K562 (cell line): Measurements from ENCODE around the gene GABPB2. TPM values are rescaled to one million over a fixed set of nuclear protein-coding genes. Genes with fewer than 3 reads are reported as not detected.
A peak's percentile ranks its signal among the peaks of the same experiment; 100 is the strongest.

Source experiments
- CBFB ChIP-seq: sonication (generic); formaldehyde crosslinking; IDR thresholded peaks from 2 replicates; pipeline ENCODE4 v1.4.0; 2020; ENCODE audit warnings: mild to moderate bottlenecking, missing genetic modification reagents
- JUND ChIP-seq, 2 experiments: IDR thresholded peaks; 2 replicates in 1 of 2; 3 replicates in 1 of 2; pipeline ENCODE4 v1.6.1; 2011; ENCODE audit warnings: borderline replicate concordance in 2 of 2, low read depth in 2 of 2, low read length in 2 of 2, improper control_type of control experiment in 1 of 2, missing biosample characterization in 1 of 2, missing genetic modification characterization in 1 of 2, missing genetic modification reagents in 1 of 2
- MGA ChIP-seq: fragments of 450-650 bp; IDR thresholded peaks from 2 replicates; pipeline ENCODE4 v1.6.1; 2016; ENCODE audit warnings: mild to moderate bottlenecking, moderate library complexity
- POLR2AphosphoS5 ChIP-seq: IDR thresholded peaks from 2 replicates; pipeline ENCODE4 v1.6.1; 2011; ENCODE audit warnings: mild to moderate bottlenecking, low read depth, low read length, moderate library complexity; ENCODE audit not compliant: control insufficient read depth, insufficient read depth
- ZBTB2 ChIP-seq: fragments of 450-650 bp; IDR thresholded peaks from 2 replicates; pipeline ENCODE4 v1.6.1; 2016; ENCODE audit warnings: antibody characterized with exemption
- ZNF165 ChIP-seq: fragments of 250-450 bp; sonication (Bioruptor Pico); IDR thresholded peaks from 2 replicates; pipeline ENCODE4 v1.4.0; 2020; ENCODE audit warnings: borderline replicate concordance
- ZNF395 ChIP-seq: fragments of 200-800 bp; sonication (Bioruptor generic); IDR thresholded peaks from 2 replicates; pipeline ENCODE4 v1.6.1; 2017; ENCODE audit warnings: missing genetic modification characterization, missing compliant biosample characterization
- ZNF699 ChIP-seq: fragments of 250-450 bp; sonication (Bioruptor Pico); IDR thresholded peaks from 2 replicates; pipeline ENCODE4 v1.8.0; 2021; ENCODE audit warnings: mild to moderate bottlenecking, moderate library complexity; ENCODE audit not compliant: insufficient replicate concordance
- ZNF766 ChIP-seq: fragments of 200-800 bp; sonication (Bioruptor generic); conservative IDR thresholded peaks from 2 replicates; pipeline ENCODE4 v1.6.1; 2016; ENCODE audit warnings: missing genetic modification characterization, missing compliant biosample characterization
- polyA plus RNA-seq, 8 experiments: library from polyadenylated mRNA; depleted of rRNA in 4 of 8; stranded (reverse) in 5 of 8; unstranded in 3 of 8; fragments of >200 nt; fragmentation: Nextera tagmentation in 2 of 8; fragmentation: Illumina TruSeq in 1 of 8; extraction: Ambion mirVana in 2 of 8; extraction: Trizol in 1 of 8; gene quantifications; 2 replicates each; pipeline versions ENCODE4 v1.2.1 to v1.2.3, GENCODE V29; 2011 to 2014; ENCODE audit warnings: inconsistent platforms in 1 of 8, missing spikeins in 1 of 8
- total RNA-seq, 7 experiments: library from RNA; depleted of rRNA in 6 of 7; stranded (reverse); fragments of >200 nt in 6 of 7; fragmentation: Illumina TruSeq in 2 of 7; extraction: Trizol in 2 of 7; gene quantifications; 2 replicates each; pipeline versions ENCODE4 v1.2.1 to v1.2.3, GENCODE V29; 2011 to 2021; ENCODE audit warnings: low replicate concordance in 1 of 7
- TF ChIP-seq, protein P1 (sequence below): fragments of 450-650 bp; conservative IDR thresholded peaks from 2 replicates; pipeline ENCODE4 v1.6.1; 2016; ENCODE audit warnings: missing genetic modification characterization, low read depth, mild to moderate bottlenecking, missing compliant biosample characterization, moderate library complexity

The GABPB2 gene
- total and polyA plus RNA-seq, 9 of the 15 experiments (the other 6 are each of a cell fraction or from before 2014, with no cell fraction given): 2.2 to 13.3 (median 6.1) TPM

- TF ChIP-seq MGA (peak; percentile 62), ZNF766 (CRISPR knock-in tag) (no peak), ZNF165 (CRISPR knock-in tag) (no peak), ZNF395 (CRISPR knock-in tag) (0 out of 2 replicates have a peak, but pooled peaks have one; percentile 37), POLR2AphosphoS5 (no peak), ZNF699 (no peak), CBFB (0 out of 2 replicates have a peak, but pooled peaks have one; percentile 33), JUND (IDR thresholded peaks at IDR 0.05; ENCODE audit: borderline replicate concordance, low read depth, low read length) (no peak), JUND (tag; IDR thresholded peaks at IDR 0.05; ENCODE audit: borderline replicate concordance, low read depth, low read length) (no peak), ZBTB2 (0 out of 2 replicates have a peak, but pooled peaks have one; percentile 37)
- TF ChIP-seq, protein P1, sequence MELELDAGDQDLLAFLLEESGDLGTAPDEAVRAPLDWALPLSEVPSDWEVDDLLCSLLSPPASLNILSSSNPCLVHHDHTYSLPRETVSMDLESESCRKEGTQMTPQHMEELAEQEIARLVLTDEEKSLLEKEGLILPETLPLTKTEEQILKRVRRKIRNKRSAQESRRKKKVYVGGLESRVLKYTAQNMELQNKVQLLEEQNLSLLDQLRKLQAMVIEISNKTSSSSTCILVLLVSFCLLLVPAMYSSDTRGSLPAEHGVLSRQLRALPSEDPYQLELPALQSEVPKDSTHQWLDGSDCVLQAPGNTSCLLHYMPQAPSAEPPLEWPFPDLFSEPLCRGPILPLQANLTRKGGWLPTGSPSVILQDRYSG (tag): no peak
Measured at GRCh38 chr1:151147132-151147503, 76.6 kb downstream of the GABPB2 start (continued).
